HepG2 (cell line): ENCODE data around the gene PROM2. TPM values are rescaled to one million over a fixed set of nuclear protein-coding genes. Genes with fewer than 3 reads are reported as not detected.

Experiments used
- HNRNPL ChIP-seq: fragments of 200-400 bp; formaldehyde crosslinking; IDR thresholded peaks from 2 replicates; pipeline ENCODE4 v1.6.1; 2017; ENCODE audit warnings: mild to moderate bottlenecking, low read depth, low read length
- KDM2A ChIP-seq: sonication (generic); formaldehyde crosslinking; IDR thresholded peaks from 2 replicates; pipeline ENCODE4 v1.4.0; 2020; ENCODE audit warnings: low read depth, missing genetic modification reagents, borderline replicate concordance
- MXD1 ChIP-seq: sonication (generic); formaldehyde crosslinking; IDR thresholded peaks from 2 replicates; pipeline ENCODE4 v1.4.0; 2020; ENCODE audit warnings: mild to moderate bottlenecking, missing genetic modification reagents
- ZNF292 ChIP-seq: sonication (generic); formaldehyde crosslinking; IDR thresholded peaks from 2 replicates; pipeline ENCODE4 v1.8.1; 2022; ENCODE audit warnings: mild to moderate bottlenecking, low read depth, missing genetic modification reagents, borderline replicate concordance
- ZNF335 ChIP-seq: sonication (generic); formaldehyde crosslinking; IDR thresholded peaks from 2 replicates; pipeline ENCODE4 v1.4.0; 2020; ENCODE audit warnings: missing genetic modification reagents
- ZNF792 ChIP-seq: IDR thresholded peaks from 2 replicates; pipeline ENCODE4 v1.6.1; 2016
- polyA plus RNA-seq, 8 experiments: library from polyadenylated mRNA; depleted of rRNA in 3 of 8; stranded (reverse) in 7 of 8; unstranded in 1 of 8; fragments of >200 nt; fragmentation: Illumina TruSeq in 4 of 8; extraction: Trizol in 4 of 8; gene quantifications; 2 replicates each; pipeline versions ENCODE4 v1.2.1 to v1.2.3, GENCODE V29; 2011 to 2016; ENCODE audit warnings: low read depth in 4 of 8, missing spikeins in 1 of 8, mixed read lengths in 1 of 8; ENCODE audit not compliant: insufficient read depth in 1 of 8
- total RNA-seq, 5 experiments: library from RNA; depleted of rRNA; stranded (reverse); fragments of >200 nt; fragmentation: Illumina TruSeq; extraction: Trizol; gene quantifications; 2 replicates each; pipeline ENCODE4 v1.2.3, GENCODE V29; 2016; ENCODE audit warnings: low read depth in 1 of 5
- TF ChIP-seq, protein P1 (sequence below): sonication (generic); formaldehyde crosslinking; IDR thresholded peaks from 2 replicates; pipeline ENCODE4 v1.5.1; 2020; ENCODE audit warnings: mild to moderate bottlenecking, moderate library complexity, missing genetic modification reagents
- TF ChIP-seq, protein P2 (sequence below): sonication (generic); formaldehyde crosslinking; IDR thresholded peaks from 2 replicates; pipeline ENCODE4 v1.8.0; 2022; ENCODE audit warnings: missing genetic modification reagents, mild to moderate bottlenecking, borderline replicate concordance
- TF ChIP-seq, protein P3 (sequence below): sonication (generic); formaldehyde crosslinking; IDR thresholded peaks from 2 replicates; pipeline ENCODE4 v1.4.0; 2020; ENCODE audit warnings: missing genetic modification reagents

The PROM2 gene
- total and polyA plus RNA-seq, 2 of the 13 experiments (the other 11 are each of a cell fraction or from before 2014, with no cell fraction given), result not detected

DNA sequence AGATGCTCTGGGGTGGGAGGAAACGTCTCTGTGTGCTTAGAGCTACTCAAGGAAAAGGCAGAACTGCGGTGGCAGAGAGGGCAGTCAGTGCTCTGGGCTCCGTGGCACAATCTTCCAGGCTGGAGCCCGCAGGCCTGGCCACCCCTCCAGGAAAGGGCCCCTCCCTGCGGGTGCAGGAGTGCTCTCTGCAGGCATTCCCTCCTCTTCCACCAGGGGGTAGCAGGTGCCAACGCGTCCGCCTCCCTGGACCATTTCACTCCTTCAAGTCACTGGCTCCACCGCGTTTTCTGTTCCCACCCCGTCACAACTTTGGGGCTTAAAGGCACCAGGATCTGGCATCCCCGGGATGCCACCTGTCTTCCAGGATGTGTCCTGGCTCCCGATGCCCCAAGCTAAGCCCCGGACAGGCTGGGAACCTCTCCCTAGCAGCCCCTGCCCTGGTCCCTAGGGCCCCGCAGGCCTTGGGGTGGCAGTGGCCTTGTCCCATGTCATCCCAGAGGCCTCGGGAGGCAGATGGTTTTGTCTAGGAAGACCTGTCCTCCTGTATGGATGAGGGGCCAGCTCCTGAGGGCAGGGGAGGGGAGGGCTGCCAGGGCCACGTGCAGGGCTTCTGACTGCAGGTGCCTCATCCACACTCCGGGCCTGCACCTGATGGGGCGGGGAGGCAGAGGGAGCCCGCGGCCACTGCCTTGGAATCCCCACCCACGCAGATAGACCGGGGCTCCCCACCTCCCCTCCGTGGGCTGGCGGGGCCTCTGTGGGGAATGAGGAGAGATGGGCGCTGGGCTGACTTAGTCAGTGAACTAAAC is 49.3 kb downstream of the PROM2 start (continued):
- TF ChIP-seq KDM2A (CRISPR knock-in tag) (peak; percentile 49; the same call in 1 of the 2 replicates), ZNF335 (CRISPR knock-in tag) (no peak), ZNF292 (CRISPR knock-in tag) (no peak), HNRNPL (peak; percentile 38; the same call in 1 of the 2 replicates), ZNF792 (CRISPR knock-in tag) (no peak), MXD1 (CRISPR knock-in tag) (no peak)
- TF ChIP-seq, protein P1, sequence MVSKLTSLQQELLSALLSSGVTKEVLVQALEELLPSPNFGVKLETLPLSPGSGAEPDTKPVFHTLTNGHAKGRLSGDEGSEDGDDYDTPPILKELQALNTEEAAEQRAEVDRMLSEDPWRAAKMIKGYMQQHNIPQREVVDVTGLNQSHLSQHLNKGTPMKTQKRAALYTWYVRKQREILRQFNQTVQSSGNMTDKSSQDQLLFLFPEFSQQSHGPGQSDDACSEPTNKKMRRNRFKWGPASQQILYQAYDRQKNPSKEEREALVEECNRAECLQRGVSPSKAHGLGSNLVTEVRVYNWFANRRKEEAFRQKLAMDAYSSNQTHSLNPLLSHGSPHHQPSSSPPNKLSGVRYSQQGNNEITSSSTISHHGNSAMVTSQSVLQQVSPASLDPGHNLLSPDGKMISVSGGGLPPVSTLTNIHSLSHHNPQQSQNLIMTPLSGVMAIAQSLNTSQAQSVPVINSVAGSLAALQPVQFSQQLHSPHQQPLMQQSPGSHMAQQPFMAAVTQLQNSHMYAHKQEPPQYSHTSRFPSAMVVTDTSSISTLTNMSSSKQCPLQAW, result 0 out of 2 replicates have a peak, but pooled peaks have one; percentile 31
- TF ChIP-seq, protein P2, sequence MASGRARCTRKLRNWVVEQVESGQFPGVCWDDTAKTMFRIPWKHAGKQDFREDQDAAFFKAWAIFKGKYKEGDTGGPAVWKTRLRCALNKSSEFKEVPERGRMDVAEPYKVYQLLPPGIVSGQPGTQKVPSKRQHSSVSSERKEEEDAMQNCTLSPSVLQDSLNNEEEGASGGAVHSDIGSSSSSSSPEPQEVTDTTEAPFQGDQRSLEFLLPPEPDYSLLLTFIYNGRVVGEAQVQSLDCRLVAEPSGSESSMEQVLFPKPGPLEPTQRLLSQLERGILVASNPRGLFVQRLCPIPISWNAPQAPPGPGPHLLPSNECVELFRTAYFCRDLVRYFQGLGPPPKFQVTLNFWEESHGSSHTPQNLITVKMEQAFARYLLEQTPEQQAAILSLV (CRISPR knock-in tag), result 0 out of 2 replicates have a peak, but pooled peaks have one; percentile 14
- TF ChIP-seq, protein P3, sequence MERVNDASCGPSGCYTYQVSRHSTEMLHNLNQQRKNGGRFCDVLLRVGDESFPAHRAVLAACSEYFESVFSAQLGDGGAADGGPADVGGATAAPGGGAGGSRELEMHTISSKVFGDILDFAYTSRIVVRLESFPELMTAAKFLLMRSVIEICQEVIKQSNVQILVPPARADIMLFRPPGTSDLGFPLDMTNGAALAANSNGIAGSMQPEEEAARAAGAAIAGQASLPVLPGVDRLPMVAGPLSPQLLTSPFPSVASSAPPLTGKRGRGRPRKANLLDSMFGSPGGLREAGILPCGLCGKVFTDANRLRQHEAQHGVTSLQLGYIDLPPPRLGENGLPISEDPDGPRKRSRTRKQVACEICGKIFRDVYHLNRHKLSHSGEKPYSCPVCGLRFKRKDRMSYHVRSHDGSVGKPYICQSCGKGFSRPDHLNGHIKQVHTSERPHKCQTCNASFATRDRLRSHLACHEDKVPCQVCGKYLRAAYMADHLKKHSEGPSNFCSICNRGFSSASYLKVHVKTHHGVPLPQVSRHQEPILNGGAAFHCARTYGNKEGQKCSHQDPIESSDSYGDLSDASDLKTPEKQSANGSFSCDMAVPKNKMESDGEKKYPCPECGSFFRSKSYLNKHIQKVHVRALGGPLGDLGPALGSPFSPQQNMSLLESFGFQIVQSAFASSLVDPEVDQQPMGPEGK (CRISPR knock-in tag), result peak; percentile 83
- TF ChIP-seq, all 625 proteins: peak for 15
